A549 treated with CORT108297 at 1 μM for 4 hours (cell line): Measurements from ENCODE around the gene PEAK1. TPM values are rescaled to one million over a fixed set of nuclear protein-coding genes. Genes with fewer than 3 reads are reported as not detected.

ENCODE experiments used
- total RNA-seq: library from RNA; stranded (reverse); fragments of 200-300 nt; extraction: Qiagen RNA extraction; gene quantifications from 5 replicates; pipeline ENCODE4 v1.2.3, GENCODE V29; 2022

PEAK1 gene, protein sequence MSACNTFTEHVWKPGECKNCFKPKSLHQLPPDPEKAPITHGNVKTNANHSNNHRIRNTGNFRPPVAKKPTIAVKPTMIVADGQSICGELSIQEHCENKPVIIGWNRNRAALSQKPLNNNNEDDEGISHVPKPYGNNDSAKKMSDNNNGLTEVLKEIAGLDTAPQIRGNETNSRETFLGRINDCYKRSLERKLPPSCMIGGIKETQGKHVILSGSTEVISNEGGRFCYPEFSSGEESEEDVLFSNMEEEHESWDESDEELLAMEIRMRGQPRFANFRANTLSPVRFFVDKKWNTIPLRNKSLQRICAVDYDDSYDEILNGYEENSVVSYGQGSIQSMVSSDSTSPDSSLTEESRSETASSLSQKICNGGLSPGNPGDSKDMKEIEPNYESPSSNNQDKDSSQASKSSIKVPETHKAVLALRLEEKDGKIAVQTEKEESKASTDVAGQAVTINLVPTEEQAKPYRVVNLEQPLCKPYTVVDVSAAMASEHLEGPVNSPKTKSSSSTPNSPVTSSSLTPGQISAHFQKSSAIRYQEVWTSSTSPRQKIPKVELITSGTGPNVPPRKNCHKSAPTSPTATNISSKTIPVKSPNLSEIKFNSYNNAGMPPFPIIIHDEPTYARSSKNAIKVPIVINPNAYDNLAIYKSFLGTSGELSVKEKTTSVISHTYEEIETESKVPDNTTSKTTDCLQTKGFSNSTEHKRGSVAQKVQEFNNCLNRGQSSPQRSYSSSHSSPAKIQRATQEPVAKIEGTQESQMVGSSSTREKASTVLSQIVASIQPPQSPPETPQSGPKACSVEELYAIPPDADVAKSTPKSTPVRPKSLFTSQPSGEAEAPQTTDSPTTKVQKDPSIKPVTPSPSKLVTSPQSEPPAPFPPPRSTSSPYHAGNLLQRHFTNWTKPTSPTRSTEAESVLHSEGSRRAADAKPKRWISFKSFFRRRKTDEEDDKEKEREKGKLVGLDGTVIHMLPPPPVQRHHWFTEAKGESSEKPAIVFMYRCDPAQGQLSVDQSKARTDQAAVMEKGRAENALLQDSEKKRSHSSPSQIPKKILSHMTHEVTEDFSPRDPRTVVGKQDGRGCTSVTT (N-terminal part only)
- total RNA-seq, result 6.0 to 10.4 TPM (median 9.2 TPM) in 5 replicates

DNA sequence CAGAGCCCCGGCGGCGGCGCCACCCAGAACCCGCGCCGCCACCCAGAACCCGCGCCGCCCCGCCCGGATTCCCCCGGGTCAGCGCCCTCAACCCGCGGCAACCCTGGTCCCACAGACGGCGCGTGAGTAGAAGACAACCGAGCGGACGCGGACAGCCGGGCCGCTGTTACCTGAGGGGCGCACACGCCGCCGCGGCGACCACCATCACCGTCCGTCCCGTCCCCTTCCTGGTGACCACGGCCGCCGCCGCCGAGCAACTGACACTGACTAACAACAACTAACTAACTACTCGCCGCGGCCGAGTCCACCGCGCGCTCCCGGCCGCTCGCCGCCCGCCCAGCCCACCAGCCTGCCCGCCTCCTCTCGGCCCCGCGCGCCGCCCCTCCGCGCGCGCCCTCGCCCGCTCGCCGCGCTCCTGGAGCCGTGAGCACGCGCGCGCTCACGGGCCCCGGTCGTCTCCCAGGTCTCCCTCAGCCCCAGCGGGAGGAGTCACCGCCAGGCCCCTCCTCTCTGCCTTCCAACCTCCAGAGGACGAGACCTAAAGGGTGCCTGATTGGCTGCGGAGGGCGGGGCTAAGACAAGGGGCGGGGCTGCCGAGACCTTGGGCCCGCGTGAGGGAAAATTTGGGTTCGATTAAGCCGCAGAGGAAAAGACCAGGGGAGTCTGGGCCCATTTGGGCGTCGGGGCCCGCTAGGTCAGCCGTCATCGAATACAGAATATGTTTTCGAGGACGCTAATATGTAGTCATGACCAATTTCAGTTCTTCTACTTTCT is at the start of gene PEAK1:
PEAK1 (minus strand) TSS at position 269 of the 774 bp plus-strand sequence. CDS start 238,178 bp downstream, outside the sequence.

DNA sequence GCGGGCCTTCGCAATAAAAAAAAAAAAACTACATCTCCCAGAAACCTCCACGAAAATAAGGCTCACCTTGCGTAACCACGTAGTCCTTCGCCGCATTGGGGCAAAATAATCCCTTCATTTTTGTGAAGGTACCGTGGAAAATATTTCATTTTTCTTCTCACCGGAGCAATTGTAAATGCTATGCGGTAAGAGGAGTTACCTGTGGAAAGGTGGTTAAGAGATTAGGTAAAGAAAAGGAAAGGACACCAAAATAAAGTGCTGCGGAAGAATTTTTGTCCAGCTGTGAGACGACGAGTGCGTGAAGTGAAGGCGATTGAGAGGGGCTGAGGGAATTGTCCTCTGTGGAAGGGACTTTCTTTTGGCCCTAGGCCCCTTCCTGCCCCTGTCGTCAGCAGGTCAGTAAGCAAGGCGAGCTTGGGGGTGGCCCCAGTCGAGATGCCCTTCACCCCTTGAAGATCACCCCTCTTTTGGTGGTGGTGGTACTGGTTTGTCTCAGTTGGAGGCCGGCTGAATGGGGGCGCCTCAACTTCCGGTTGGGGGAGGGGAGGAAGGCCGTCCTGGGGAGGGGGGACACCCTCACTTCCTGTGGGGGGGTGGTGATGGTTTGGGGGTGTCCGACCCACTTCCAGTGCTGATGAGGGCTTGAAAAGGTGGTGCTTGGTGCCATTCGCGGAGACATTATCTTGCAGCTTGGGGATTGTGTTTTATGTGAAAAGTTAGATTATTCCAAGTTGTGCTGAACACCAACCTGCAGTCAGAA is 886 bp upstream of the PEAK1 start, which contains the start of gene HMG20A:
HMG20A (plus strand) TSS at position 279 of the 760 bp plus-strand sequence. CDS start 37,520 bp downstream, outside the sequence.

GRCh38 chr15:77070495-77071304 is 349.2 kb downstream of the PEAK1 start, which contains the start of gene TSPAN3:
Gene TSPAN3 (minus strand): TSS chr15:77071109. CDS start chr15:77070954, 155 bp downstream.

Other genes starting within 250 kb of the PEAK1 start
- 24.0 to 30.6 TPM (median 28.6 TPM) in 5 replicates for gene HMG20A, start 784 bp upstream of the PEAK1 start, total RNA-seq
- gene LINGO1, start 212.8 kb upstream of the PEAK1 start, total RNA-seq, result 8.5 to 13.7 TPM (median 9.8 TPM) in 5 replicates